CD4-positive, alpha-beta T cell treated with Interleukin-2 at 100 ng/mL for 4 hours (primary cell): ENCODE data around the gene FKBP2.

Experiments
- DNase-seq: peaks from one replicate; pipeline ENCODE4 v3.0.0-alpha.2; 2020; ENCODE audit warnings: low spot score

FKBP2 gene

GRCh38 chr11:64264371-64264852 lies 23.5 kb downstream of the FKBP2 start:
- DNase-seq: no peak

- DNase-seq: no peak
Observed at GRCh38 chr11:64265176-64266160, 24.6 kb downstream of the FKBP2 start.

GRCh38 chr11:64266339-64266738 lies 25.4 kb downstream of the FKBP2 start:
- DNase-seq: no peak

- DNase-seq: no peak
Observed at GRCh38 chr11:64267207-64267945, 26.5 kb downstream of the FKBP2 start.

- no peak for DNase-seq
Observed at GRCh38 chr11:64268025-64268892, 27.4 kb downstream of the FKBP2 start.

- peak; percentile 33 for DNase-seq
Observed at GRCh38 chr11:64268893-64269539, 28.1 kb downstream of the FKBP2 start.

- peak; percentile 98 for DNase-seq
Observed at GRCh38 chr11:64269540-64270220, 28.8 kb downstream of the FKBP2 start.

GRCh38 chr11:64275031-64275800 lies 34.3 kb downstream of the FKBP2 start:
- DNase-seq: no peak

GRCh38 chr11:64275841-64276240 lies 34.9 kb downstream of the FKBP2 start:
- no peak for DNase-seq

GRCh38 chr11:64276653-64277431 lies 35.9 kb downstream of the FKBP2 start:
- DNase-seq: no peak

- DNase-seq: no peak
Observed at GRCh38 chr11:64278576-64279190, 37.8 kb downstream of the FKBP2 start.

GRCh38 chr11:64281957-64282770 lies 41.3 kb downstream of the FKBP2 start:
- DNase-seq: no peak

GRCh38 chr11:64283092-64283491 lies 42.2 kb downstream of the FKBP2 start:
- no peak for DNase-seq

- peak; percentile 94 for DNase-seq
Observed at GRCh38 chr11:64284048-64284961, 43.4 kb downstream of the FKBP2 start, which contains the start of gene BAD. Gene BAD (minus strand): TSS chr11:64284665. CDS start chr11:64284368, 297 bp downstream.

GRCh38 chr11:64284962-64285884 lies 44.3 kb downstream of the FKBP2 start, which contains the start of gene GPR137:
Gene GPR137 (plus strand): TSS chr11:64285848. CDS start chr11:64286525, 677 bp downstream.
- DNase-seq: peak; percentile 91
